Kidney epithelial cell (primary cell): ENCODE results near the gene ADCY10. TPM values are rescaled to one million over a fixed set of nuclear protein-coding genes. Genes with fewer than 3 reads are reported as not detected.

Experiments
- DNase-seq: peaks from one replicate; pipeline ENCODE4 v3.0.0-alpha.2; 2010; ENCODE audit warnings: low read depth
- H3K27me3 ChIP-seq: 2 replicates; pipeline ENCODE4 v1.6.0; 2011; ENCODE audit warnings: low read length; ENCODE audit not compliant: control insufficient read depth, insufficient read depth
- H3K36me3 ChIP-seq: 2 replicates; pipeline ENCODE4 v1.5.1; 2011; ENCODE audit warnings: low read length; ENCODE audit not compliant: control insufficient read depth, insufficient read depth
- H3K4me3 ChIP-seq: 2 replicates; pipeline ENCODE4 v1.5.1; 2011; ENCODE audit warnings: low read depth, mild to moderate bottlenecking, control low read depth, low read length
- total RNA-seq: library from RNA; depleted of rRNA; stranded (reverse); fragments of >200 nt; gene quantifications from 2 replicates; pipeline ENCODE4 v1.2.3, GENCODE V29; 2015
- TF ChIP-seq, protein P1 (sequence below): IDR thresholded peaks from 2 replicates; pipeline ENCODE4 v1.5.1; 2011; ENCODE audit warnings: mild to moderate bottlenecking, moderate library complexity, low read length, control low read depth, inconsistent platforms; ENCODE audit not compliant: insufficient read depth, poor library complexity, severe bottlenecking

ADCY10 gene
- total RNA-seq, 1 donor from 2014 or later: not detected

DNA sequence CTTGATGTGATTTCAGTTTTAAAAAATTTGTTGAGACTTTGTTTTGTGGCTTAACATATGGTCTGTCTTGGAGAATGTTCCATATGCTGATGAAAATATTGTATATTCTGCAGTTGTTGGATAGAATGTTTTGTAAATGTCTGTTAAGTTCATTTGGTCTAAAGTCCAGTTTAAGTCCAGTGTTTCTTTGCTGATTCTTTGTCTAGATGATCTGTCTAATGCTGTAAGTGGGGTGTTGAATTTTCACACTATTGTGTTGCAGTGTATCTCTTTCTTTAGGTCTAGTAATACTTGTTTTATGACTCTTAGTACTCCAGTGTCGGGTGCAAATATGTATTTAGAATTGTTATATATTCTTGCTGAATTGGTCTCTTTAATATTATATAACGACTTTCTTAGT, 33.8 kb upstream of the ADCY10 start:
- TF ChIP-seq, protein P1, sequence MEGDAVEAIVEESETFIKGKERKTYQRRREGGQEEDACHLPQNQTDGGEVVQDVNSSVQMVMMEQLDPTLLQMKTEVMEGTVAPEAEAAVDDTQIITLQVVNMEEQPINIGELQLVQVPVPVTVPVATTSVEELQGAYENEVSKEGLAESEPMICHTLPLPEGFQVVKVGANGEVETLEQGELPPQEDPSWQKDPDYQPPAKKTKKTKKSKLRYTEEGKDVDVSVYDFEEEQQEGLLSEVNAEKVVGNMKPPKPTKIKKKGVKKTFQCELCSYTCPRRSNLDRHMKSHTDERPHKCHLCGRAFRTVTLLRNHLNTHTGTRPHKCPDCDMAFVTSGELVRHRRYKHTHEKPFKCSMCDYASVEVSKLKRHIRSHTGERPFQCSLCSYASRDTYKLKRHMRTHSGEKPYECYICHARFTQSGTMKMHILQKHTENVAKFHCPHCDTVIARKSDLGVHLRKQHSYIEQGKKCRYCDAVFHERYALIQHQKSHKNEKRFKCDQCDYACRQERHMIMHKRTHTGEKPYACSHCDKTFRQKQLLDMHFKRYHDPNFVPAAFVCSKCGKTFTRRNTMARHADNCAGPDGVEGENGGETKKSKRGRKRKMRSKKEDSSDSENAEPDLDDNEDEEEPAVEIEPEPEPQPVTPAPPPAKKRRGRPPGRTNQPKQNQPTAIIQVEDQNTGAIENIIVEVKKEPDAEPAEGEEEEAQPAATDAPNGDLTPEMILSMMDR: no peak
- no peaks in the 10 kb centered on the region for H3K27me3 ChIP-seq
- no peak for DNase-seq
- H3K36me3 ChIP-seq: no peaks in the 10 kb centered on the region
- H3K4me3 ChIP-seq: no peak overlapping the region

DNA sequence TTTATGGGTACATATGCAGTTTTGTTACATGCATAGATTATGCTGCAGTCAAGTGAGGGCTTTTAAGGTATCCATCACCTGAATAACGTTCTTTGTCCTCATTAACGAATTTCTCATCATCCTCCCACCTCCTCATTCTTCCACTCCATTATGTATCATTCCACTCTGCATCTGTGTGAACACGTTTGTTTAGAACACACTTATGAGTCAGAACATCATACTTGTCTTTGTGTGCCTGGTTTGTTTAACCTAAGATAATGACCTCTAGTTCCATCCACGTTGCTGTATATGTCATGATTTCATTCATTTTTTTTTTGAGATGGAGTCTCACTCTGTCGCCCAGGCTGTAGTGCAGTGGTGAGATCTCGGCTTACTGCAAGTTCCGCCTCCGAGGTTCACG, 29.6 kb upstream of the ADCY10 start:
- H3K4me3 ChIP-seq: no peak overlapping the region
- DNase-seq: no peak
- H3K36me3 ChIP-seq: no peaks in the 10 kb centered on the region
- TF ChIP-seq, protein P1: no peak
- no peaks in the 10 kb centered on the region for H3K27me3 ChIP-seq

DNA sequence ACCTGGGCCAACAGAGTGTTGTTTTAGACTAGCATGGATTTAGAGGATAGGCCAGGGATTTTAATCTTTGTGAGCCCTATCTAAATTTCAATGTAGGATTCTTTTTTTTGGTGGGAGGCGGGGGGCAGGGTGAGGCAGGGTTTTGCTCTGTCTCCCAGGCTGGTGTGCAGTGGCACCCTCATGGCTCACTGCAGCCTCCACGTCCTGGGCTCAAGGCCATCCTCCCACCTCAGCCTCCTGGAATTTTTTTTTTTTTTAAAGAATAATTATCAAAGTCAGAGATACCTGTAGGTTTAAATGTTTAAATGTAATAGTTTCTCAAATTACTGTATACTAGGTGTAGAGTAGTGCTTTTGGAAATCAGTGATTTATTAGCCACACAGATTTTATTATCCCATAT, 26.3 kb upstream of the ADCY10 start:
- Histone ChIP-seq H3K27me3 (no peaks in the 10 kb centered on the region), H3K4me3 (no peak overlapping the region), H3K36me3 (no peaks in the 10 kb centered on the region)
- no peak for DNase-seq
- TF ChIP-seq, protein P1: no peak

DNA sequence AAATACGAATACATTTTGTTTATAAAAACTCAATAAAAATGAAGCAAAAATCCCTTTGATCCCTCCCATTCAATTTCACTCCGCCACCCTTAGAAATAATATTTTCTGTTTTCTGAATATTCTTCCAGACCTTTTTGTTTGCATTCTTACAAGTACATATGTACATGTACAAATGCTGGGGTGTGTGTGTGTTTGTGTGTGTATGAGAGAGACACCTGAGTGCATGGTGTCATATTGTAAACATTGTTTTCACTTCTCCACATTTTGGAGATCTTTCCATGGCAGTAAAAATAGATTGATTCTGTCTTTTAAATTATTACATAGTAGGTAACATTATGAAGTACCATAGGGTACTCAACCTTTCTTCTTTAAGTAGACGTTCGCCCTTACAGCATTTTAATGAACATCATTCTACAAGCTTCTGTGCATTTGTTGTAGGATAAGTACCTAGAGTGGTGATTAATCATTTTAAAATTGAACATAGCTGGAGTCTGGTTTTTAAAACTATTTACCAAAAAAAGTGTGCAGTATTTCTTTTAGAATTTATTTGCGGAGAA, 24.2 kb upstream of the ADCY10 start:
- no peaks in the 10 kb centered on the region for H3K36me3 ChIP-seq
- no peak for DNase-seq
- TF ChIP-seq, protein P1: no peak
- peak overlapping the region; percentile 96 for H3K4me3 ChIP-seq
- H3K27me3 ChIP-seq: no peaks in the 10 kb centered on the region

DNA sequence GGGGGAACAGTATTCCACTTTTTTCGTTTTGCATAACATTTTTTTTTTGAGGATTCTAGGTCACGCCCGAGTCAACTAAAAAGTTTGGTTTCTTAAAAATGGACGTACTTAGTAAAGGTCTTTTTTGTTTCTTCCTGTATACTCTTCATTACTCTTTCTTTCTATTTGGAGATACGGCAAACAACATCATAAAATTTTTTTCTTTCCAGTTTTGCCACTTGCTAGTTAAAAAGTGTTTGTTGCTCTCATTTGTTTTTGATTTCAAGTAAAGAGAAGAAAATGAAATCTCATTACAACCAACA, 23.7 kb upstream of the ADCY10 start:
- Histone ChIP-seq H3K36me3 (no peaks in the 10 kb centered on the region), H3K27me3 (no peaks in the 10 kb centered on the region), H3K4me3 (peak overlapping the region; percentile 96)
- DNase-seq: no peak
- TF ChIP-seq, protein P1: no peak

DNA sequence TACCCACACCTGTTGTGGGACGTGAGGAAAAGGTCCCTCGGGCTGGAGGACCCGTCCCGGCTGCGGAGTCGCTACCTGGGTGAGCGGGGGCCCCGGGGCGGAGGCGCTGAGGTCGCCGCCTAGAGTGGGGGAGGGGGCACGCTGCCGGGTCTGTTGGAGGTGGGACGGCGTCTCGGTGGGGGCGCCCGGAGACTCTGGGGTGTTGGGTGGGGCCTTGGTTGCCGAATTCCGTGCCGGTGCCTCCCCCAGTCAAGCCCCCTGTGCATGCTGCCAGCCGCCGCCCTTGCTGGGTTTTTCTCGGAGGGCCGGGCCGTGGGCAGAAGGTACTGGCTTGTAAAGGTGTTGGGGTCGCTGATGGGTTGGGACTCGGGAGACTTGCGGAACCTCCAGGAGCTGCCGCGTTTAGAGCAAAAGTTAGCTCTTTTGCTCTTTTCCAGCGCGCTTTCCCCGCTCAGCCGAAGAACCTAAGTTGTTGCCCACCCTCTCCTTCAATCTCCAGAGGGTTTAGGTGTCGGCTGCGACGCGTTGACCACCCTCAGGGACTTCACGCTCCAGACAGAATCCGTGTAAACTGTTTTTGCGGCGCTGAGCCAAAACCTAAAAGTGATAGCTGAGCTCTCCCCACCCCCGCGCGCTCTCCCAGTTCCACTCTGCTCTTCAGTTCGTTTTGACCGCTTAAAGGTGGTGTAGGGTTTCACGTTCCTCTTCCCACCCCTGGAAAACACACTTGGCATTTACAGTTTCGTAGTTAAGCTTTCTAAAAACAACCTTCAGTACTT, 23.2 kb upstream of the ADCY10 start, which contains the start of gene MPC2:
TSS of gene MPC2 (minus strand) at position 143 of the 779 bp plus-strand sequence. CDS start 1,231 bp downstream, outside the sequence.
- Histone ChIP-seq H3K27me3 (no peaks in the 10 kb centered on the region), H3K4me3 (peak within 1 kb of the TSS; percentile 96), H3K36me3 (no peaks in the 10 kb centered on the region)
- DNase-seq: no peak
- TF ChIP-seq, protein P1: no peak
